ENCODE results near the gene BORCS8.

BORCS8 gene

GRCh38 chr19:19133985-19134384 lies 58.0 kb downstream of the BORCS8 start:
- DNase-seq (ENCODE audit: low spot score in 2 of 2) (no peak), ATAC-seq (replicated peaks; ENCODE audit: extremely low read depth, poor library complexity, severe bottlenecking) (no peak)
- H3K27ac Mint-ChIP-seq (ENCODE audit: low read depth): no peak overlapping the region
- H3K4me3 Mint-ChIP-seq: no peak overlapping the region
- H3K36me3 Mint-ChIP-seq (ENCODE audit: insufficient read depth): peaks cover 13% of the 10 kb centered on the region
- H3K27me3 Mint-ChIP-seq: no peaks in the 10 kb centered on the region
- peaks cover 30% of the 10 kb centered on the region for H3K4me1 Mint-ChIP-seq
- H3K9me3 Mint-ChIP-seq: no peaks in the 10 kb centered on the region

- ATAC-seq (replicated peaks; ENCODE audit: extremely low read depth, poor library complexity, severe bottlenecking): no peak
- no peak for DNase-seq (ENCODE audit: low spot score in 2 of 2)
- H3K4me1 Mint-ChIP-seq: peaks cover 20% of the 10 kb centered on the region
- peaks cover 4% of the 10 kb centered on the region for H3K36me3 Mint-ChIP-seq (ENCODE audit: insufficient read depth)
- no peak overlapping the region for H3K27ac Mint-ChIP-seq (ENCODE audit: low read depth)
- no peak overlapping the region for H3K4me3 Mint-ChIP-seq
- no peaks in the 10 kb centered on the region for H3K27me3 Mint-ChIP-seq
- H3K9me3 Mint-ChIP-seq: no peaks in the 10 kb centered on the region
These were observed 59.0 kb downstream of the BORCS8 start for GRCh38 chr19:19132912-19133311.

GRCh38 chr19:19131989-19132388 lies 60.0 kb downstream of the BORCS8 start:
- peaks cover 3% of the 10 kb centered on the region for H3K36me3 Mint-ChIP-seq (ENCODE audit: insufficient read depth)
- no peak overlapping the region for H3K4me3 Mint-ChIP-seq
- DNase-seq (ENCODE audit: low spot score in 2 of 2) (no peak), ATAC-seq (replicated peaks; ENCODE audit: extremely low read depth, poor library complexity, severe bottlenecking) (no peak)
- H3K27ac Mint-ChIP-seq (ENCODE audit: low read depth): no peak overlapping the region
- H3K27me3 Mint-ChIP-seq: no peaks in the 10 kb centered on the region
- H3K9me3 Mint-ChIP-seq: no peaks in the 10 kb centered on the region
- peaks cover 11% of the 10 kb centered on the region for H3K4me1 Mint-ChIP-seq
